Astrocyte (in vitro differentiated cells and primary cell): ENCODE data around the gene KRT83. TPM values are rescaled to one million over a fixed set of nuclear protein-coding genes. Genes with fewer than 3 reads are reported as not detected.

ENCODE experiments used
- DNase-seq: peaks from one replicate; pipeline ENCODE4 v3.0.0-alpha.2; 2010; ENCODE audit warnings: low read depth
- FAIRE-seq: peaks from 2 replicates; lab custom pipeline; 2011; peaks lifted over from hg19 to GRCh38; lab: Jason Lieb, UNC
- H2AFZ ChIP-seq: 2 replicates; pipeline ENCODE4 v1.6.0; 2012; ENCODE audit warnings: low read depth, low read length, inconsistent platforms
- H3K27ac ChIP-seq: 2 replicates; pipeline ENCODE4 v1.5.1; 2011; ENCODE audit warnings: low read depth, low read length, inconsistent platforms
- H3K27me3 ChIP-seq: 2 replicates; pipeline ENCODE4 v1.6.0; 2011; ENCODE audit warnings: low read length, inconsistent platforms; ENCODE audit not compliant: insufficient read depth
- H3K36me3 ChIP-seq: 2 replicates; pipeline ENCODE4 v1.5.1; 2011; ENCODE audit warnings: low read length, inconsistent platforms; ENCODE audit not compliant: insufficient read depth
- H3K4me1 ChIP-seq: 2 replicates; pipeline ENCODE4 v1.5.1; 2011; ENCODE audit warnings: low read length, inconsistent platforms; ENCODE audit not compliant: insufficient read depth
- H3K4me2 ChIP-seq: 2 replicates; pipeline ENCODE4 v1.6.0; 2012; ENCODE audit warnings: low read length, inconsistent platforms
- H3K4me3 ChIP-seq: 2 replicates; pipeline ENCODE4 v1.5.1; 2011; ENCODE audit warnings: low read depth, mild to moderate bottlenecking, low read length, inconsistent platforms; ENCODE audit not compliant: insufficient read depth
- H3K79me2 ChIP-seq: 2 replicates; pipeline ENCODE4 v1.6.0; 2012; ENCODE audit warnings: mild to moderate bottlenecking, low read length, inconsistent platforms; ENCODE audit not compliant: insufficient read depth
- H3K9ac ChIP-seq: 2 replicates; pipeline ENCODE4 v1.6.0; 2012; ENCODE audit warnings: mild to moderate bottlenecking, low read length, inconsistent platforms
- H3K9me3 ChIP-seq: 2 replicates; pipeline ENCODE4 v1.5.1; 2012; ENCODE audit warnings: low read depth, mild to moderate bottlenecking, low read length, inconsistent platforms; ENCODE audit not compliant: insufficient read depth
- H4K20me1 ChIP-seq: 2 replicates; pipeline ENCODE4 v1.6.0; 2012; ENCODE audit warnings: low read length, inconsistent platforms; ENCODE audit not compliant: insufficient read depth
- H3K27ac Mint-ChIP-seq: one replicate; pipeline ENCODE4 v1.8.0; 2021; ENCODE audit warnings: mild to moderate bottlenecking, mixed read lengths; ENCODE audit not compliant: unreplicated experiment
- H3K27me3 Mint-ChIP-seq: one replicate; pipeline ENCODE4 v1.8.0; 2021; ENCODE audit warnings: low read depth, mixed read lengths; ENCODE audit not compliant: unreplicated experiment
- H3K36me3 Mint-ChIP-seq: one replicate; pipeline ENCODE4 v1.8.0; 2021; ENCODE audit warnings: low read depth, mixed read lengths; ENCODE audit not compliant: unreplicated experiment
- H3K4me1 Mint-ChIP-seq: one replicate; pipeline ENCODE4 v1.8.0; 2021; ENCODE audit warnings: low read depth, mixed read lengths; ENCODE audit not compliant: unreplicated experiment
- H3K4me3 Mint-ChIP-seq: one replicate; pipeline ENCODE4 v1.8.0; 2021; ENCODE audit warnings: mild to moderate bottlenecking, moderate library complexity, mixed read lengths; ENCODE audit not compliant: unreplicated experiment
- H3K9me3 Mint-ChIP-seq: one replicate; pipeline ENCODE4 v1.8.0; 2021; ENCODE audit warnings: mild to moderate bottlenecking, mixed read lengths; ENCODE audit not compliant: unreplicated experiment
- CTCF ChIP-seq: IDR thresholded peaks from 2 replicates; pipeline ENCODE4 v1.5.1; 2011; ENCODE audit warnings: low read depth, mild to moderate bottlenecking, inconsistent platforms, low read length, moderate library complexity; ENCODE audit not compliant: insufficient read depth
- EZH2 ChIP-seq: IDR thresholded peaks from 2 replicates; pipeline ENCODE4 v1.6.1; 2012; ENCODE audit warnings: mild to moderate bottlenecking, low read length, inconsistent platforms; ENCODE audit not compliant: insufficient read depth
- total RNA-seq: library from RNA; stranded (reverse); gene quantifications from 2 replicates; pipeline ENCODE4 v1.2.1, GENCODE V29; 2021

Gene KRT83
- total RNA-seq, 1 donor from 2014 or later = not detected

DNA sequence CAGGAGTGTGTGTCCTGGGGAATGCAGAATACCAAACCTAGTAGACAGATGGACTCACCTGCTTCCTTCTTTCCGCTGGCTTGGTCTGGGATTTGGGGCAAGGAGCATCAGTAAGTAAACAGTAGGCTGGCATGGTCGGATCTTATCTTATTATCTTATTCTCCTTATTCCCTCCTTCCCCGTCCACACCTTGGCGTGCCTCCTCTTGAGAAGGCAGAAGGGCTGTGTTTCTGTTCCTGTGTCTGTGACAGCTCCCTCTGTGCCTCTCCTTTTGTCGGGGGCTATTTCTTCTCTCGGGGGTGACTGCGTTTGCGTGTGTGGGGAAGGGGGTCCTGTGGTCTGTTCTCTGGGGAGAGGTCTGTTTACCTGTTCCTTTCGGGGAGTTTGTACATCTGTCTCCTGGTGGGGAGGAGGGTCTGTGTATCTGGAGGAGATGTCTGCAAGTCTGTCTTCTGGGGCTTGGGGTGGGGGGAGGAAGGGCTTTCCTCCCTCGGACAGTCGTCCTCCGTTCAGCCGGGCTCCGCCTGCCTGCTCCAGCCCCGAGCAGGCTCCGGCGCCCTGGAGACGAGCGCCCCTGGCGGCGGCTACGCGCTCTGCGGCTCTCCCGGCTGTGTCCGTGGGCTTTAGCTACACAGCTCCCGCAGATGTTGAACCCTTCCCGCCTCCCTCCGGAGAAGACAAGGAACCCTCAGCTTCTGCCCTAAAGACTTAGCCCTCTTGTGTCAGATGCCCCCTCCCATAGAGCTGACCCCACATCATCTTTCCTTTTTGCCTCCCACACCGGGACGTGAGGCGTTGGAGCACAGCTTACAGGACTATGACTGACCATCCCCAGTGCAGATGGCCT is 42.4 kb downstream of the KRT83 start:
- peaks cover 4% of the 10 kb centered on the region for H3K9me3 Mint-ChIP-seq
- H3K27me3 Mint-ChIP-seq = peaks cover 41% of the 10 kb centered on the region
- no peaks in the 10 kb centered on the region for H3K79me2 ChIP-seq
- peak overlapping the region; percentile 97 for H3K27ac Mint-ChIP-seq
- no peaks in the 10 kb centered on the region for H3K27me3 ChIP-seq
- H3K36me3 ChIP-seq = no peaks in the 10 kb centered on the region
- peak overlapping the region; percentile 80 for H2AFZ ChIP-seq
- peak overlapping the region; percentile 83 for H3K9ac ChIP-seq
- H3K9me3 ChIP-seq = no peaks in the 10 kb centered on the region
- H3K4me1 ChIP-seq = peaks cover 31% of the 10 kb centered on the region
- peak overlapping the region; percentile 37 for H3K4me3 ChIP-seq
- TF ChIP-seq CTCF = peak; percentile 90
- no peak for TF ChIP-seq EZH2
- no peak overlapping the region for H3K4me3 Mint-ChIP-seq
- DNase-seq (peak; percentile 30), FAIRE-seq (no peak)
- H3K4me2 ChIP-seq = peak overlapping the region; percentile 84
- peak overlapping the region; percentile 96 for H3K27ac ChIP-seq
- H3K4me1 Mint-ChIP-seq = peaks cover 38% of the 10 kb centered on the region
- H3K36me3 Mint-ChIP-seq = no peaks in the 10 kb centered on the region
- no peaks in the 10 kb centered on the region for H4K20me1 ChIP-seq

DNA sequence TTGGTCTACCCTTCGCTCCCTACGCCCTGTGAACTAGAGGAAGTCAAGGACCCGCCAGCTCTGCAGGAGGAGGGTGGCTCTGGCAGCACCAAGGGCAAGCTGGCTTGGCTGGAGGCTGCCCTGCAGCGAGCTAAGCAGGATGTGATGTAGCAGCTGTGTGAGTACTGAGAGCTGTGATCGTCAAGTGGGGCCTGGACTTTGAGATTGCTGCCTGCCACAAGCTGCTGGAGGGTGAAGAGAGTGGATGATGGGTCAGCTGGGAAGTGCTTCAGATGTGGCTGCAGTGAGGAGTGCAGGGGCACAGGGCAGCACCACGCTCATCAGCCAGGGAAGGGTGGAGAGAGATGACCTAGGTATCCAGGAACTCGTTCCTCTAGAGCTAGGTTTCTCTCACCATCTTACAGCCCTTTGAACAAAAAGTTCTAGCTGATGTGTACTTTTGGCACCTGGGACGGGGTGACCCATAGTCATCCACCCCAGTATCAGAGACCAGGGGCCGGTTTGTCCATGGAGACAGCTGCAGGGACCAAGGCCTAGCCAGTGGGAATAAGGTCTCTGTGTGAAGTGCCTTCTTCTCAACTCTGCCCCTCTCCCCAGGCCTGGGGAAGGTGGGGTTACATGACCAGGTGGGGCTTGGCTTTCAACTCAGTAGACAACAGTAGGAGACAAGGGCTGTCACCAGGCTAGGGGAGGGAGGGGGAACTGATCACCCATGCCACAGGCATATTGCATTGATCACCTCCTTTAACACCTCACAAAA is 43.5 kb downstream of the KRT83 start:
- no peak overlapping the region for H2AFZ ChIP-seq
- H3K9me3 ChIP-seq = no peaks in the 10 kb centered on the region
- TF ChIP-seq EZH2 = no peak
- H3K27me3 ChIP-seq = no peaks in the 10 kb centered on the region
- Mint-ChIP-seq H3K27me3 (peaks cover 43% of the 10 kb centered on the region), H3K9me3 (peaks cover 4% of the 10 kb centered on the region), H3K4me1 (peaks cover 38% of the 10 kb centered on the region), H3K36me3 (no peaks in the 10 kb centered on the region), H3K27ac (peak overlapping the region; percentile 58), H3K4me3 (peak overlapping the region; percentile 42)
- DNase-seq (no peak), FAIRE-seq (no peak)
- no peak overlapping the region for H3K4me3 ChIP-seq
- H3K27ac ChIP-seq = no peak overlapping the region
- H3K36me3 ChIP-seq = no peaks in the 10 kb centered on the region
- H3K79me2 ChIP-seq = no peaks in the 10 kb centered on the region
- peaks cover 31% of the 10 kb centered on the region for H3K4me1 ChIP-seq
- H3K9ac ChIP-seq = no peak overlapping the region
- no peak overlapping the region for H3K4me2 ChIP-seq
- no peaks in the 10 kb centered on the region for H4K20me1 ChIP-seq

GRCh38 chr12:52275686-52276085 is 45.5 kb downstream of the KRT83 start:
- H2AFZ ChIP-seq = no peak overlapping the region
- H3K36me3 ChIP-seq = no peaks in the 10 kb centered on the region
- H3K9me3 ChIP-seq = no peaks in the 10 kb centered on the region
- TF ChIP-seq EZH2 = no peak
- no peak for TF ChIP-seq CTCF
- Mint-ChIP-seq H3K27me3 (peaks cover 49% of the 10 kb centered on the region), H3K27ac (no peak overlapping the region), H3K36me3 (no peaks in the 10 kb centered on the region), H3K4me3 (no peak overlapping the region), H3K9me3 (peaks cover 4% of the 10 kb centered on the region), H3K4me1 (peaks cover 28% of the 10 kb centered on the region)
- no peak overlapping the region for H3K9ac ChIP-seq
- no peak overlapping the region for H3K27ac ChIP-seq
- DNase-seq = no peak
- no peak for FAIRE-seq
- peaks cover 22% of the 10 kb centered on the region for H3K4me1 ChIP-seq
- no peak overlapping the region for H3K4me3 ChIP-seq
- H3K4me2 ChIP-seq = no peak overlapping the region
- no peaks in the 10 kb centered on the region for H3K27me3 ChIP-seq
- no peaks in the 10 kb centered on the region for H3K79me2 ChIP-seq
- no peaks in the 10 kb centered on the region for H4K20me1 ChIP-seq
